Left renal cortex interstitium (tissue), 4 donors: ENCODE data around the gene RCOR2. TPM values are rescaled to one million over a fixed set of nuclear protein-coding genes. Genes with fewer than 3 reads are reported as not detected.

Experiments used
- DNase-seq, 4 donors: peaks; one replicate each; pipeline ENCODE4 v3.0.0-alpha.2; 2013; ENCODE audit warnings: low read depth in 4 of 4, low spot score in 2 of 4, missing footprints in 1 of 4
- polyA plus RNA-seq, 4 donors: library from polyadenylated mRNA; unstranded; fragments of 120-200 nt; gene quantifications; one replicate each; pipeline ENCODE4 v1.2.1, GENCODE V29; 2013; ENCODE audit not compliant: insufficient read length in 4 of 4

Gene RCOR2
- polyA plus RNA-seq, 4 donors, result 9.7 to 17.2 (median 13.5) TPM

DNA sequence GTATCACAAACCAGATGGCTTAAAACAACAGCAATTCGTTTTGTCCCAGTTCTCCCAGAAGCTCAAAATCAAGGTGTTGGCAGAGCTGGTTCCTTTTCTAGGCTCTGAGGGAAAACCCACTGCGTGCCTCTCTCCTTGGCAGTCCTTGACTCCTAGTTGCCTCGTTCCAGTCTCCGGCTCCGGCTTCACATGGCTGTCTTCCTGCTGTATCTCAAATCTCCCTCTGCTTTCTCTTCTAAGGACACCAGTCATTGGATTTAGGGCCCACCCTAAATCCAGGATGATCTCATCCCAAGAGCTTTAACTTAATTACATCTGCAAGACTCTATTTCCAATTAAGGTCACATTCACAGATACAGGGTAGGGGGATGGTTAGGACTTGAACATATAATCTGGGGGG lies 12.7 kb upstream of the RCOR2 start:
- no peak for DNase-seq

DNA sequence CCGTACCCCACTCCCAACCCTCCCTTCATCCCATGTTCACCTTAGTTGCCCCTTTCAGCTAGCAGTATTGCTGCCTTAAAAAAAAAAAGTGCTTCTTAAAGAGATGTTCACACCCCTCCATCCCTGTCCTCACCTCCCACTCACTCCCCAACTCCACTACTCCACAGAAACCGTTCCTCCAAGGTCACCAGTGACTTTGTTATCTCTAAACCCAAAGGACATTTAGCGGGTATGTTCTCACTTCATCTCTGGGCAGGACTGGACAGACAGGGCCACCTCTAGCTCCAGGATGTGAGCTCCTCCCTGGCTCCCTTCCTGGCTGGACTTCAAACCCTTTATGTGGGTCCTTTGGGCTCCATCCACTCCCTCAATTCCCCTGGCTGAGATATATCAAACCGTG lies 6.4 kb upstream of the RCOR2 start:
- DNase-seq, result no peak

DNA sequence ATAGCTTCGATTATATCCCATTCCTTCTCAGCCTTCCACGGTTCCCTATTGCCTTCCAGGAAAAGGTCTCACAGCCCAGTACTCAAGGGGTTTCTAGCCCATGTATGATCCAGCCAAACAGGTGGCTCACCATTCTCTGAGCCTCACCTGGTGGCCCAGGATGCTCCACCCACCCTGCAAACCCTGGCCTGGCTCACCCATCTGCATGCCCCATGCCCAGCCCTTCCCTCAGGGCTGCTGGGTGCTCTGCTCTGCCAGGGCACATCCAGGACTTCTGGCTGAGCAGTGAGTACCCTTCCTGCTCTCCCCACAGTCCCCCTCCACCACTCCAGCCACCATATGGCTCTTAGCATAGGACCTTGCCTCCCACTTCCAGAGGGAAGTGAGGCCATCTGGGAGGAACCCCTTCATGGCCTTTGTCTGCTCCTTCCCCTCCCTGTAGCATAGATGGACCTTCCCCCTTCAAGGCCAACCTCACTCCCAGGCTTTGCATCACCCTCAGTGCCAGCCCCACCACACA lies 5.8 kb upstream of the RCOR2 start:
- DNase-seq, result no peak

DNA sequence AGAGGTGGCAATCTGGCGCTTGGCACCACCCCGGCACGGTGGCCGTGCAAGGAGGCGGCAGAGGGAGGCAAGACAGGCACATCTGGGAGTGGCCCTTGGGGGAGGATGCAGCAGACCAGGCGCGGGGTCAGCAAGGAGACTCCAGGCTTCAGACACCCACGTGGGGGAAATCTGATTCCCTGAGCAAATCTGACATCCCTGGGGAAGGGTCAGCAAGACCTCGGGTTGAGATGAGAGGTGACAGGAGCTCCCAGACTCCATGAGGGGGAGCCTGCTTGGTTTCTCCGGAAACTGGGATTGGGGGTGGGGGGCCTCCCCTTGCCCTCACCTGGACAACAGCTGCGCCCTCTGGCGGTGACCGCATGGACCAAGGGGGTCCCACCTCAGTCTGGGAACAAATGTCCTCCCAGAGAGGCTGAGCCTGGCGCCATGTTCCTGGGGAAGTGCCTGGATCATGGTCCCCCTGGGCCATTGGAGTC lies 4.0 kb upstream of the RCOR2 start:
- DNase-seq, result no peak

DNA sequence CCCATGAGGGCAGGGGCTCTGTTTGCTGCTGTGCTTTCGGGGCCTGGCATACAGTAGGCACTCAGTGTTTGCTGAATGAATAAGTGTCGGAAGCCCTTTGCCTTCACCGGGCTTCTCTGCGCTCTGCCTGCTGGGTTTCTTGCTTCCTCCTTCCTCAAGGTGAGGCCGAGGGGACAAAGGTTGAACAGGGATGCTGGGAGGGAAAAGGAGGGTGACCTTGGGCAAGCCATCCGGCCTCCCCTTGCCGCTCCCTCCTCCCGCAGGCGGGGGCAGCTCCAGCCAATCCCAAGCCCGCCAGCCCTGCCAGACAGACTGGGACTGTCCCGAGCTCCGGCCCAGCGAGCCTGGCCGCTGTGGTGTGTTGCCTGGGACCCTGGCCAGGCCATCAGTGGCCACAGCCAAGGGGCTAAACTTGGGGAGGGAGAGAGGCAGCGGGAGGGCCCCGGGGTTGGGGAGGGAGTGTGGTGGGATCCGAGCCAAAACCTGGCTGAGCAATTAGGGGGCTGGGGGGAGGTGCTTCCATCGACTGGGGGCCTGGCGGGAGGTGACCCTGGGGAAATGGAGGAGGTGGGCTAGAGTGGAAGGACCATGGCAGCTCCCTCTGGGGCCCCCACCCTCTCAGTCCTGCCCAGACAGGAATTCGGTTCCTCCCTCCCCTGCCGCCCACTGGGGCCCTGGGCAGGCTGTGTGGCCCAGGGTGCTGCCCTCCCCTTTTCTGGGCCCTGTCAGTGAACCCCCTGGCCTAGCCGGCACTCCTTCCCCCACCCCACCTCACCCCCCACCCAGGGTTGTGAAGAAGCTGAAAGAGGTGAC lies 3.4 kb upstream of the RCOR2 start:
- DNase-seq, result no peak

DNA sequence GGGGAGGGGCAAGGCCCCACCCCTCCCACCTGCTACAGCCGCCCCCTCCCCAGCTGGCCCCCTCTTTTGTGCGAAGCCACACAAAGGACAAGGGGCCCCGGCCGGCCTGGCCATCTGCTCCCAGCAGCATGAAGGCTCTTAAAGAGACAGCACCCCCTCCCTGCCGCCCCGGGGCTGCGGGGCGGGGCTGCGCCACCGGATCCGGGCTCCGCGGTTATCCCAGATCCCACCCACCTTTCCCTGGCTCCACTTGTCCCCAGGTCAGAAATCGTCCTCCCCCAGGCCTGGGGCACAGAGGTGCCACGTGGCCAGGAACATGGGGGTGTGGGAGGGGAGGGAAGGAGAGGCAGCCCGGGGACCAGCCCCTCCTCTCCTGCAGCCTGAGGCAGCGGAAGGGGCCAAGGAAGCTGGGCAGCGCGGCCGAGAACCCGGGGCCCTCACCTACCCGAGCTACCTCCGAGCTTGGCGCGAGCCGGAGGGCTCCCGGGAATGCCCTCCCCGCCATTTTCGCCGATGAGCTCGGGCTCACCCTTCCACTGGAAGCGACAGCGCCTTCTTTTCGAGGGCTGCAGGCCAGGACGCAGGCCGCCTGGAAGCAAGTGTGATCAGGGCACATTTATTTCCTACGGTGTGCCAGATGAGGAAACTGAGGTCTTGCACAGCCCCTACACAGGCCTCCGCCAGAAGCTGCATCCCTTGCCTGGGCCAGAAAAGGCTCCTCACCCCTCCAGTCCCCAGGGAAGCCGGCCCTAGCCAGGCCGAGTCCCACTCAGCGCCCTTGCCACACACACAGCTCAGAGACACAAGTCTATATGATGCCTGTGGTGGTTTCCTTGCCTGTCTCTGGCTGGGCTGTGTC lies 2.5 kb upstream of the RCOR2 start:
- no peak for DNase-seq

DNA sequence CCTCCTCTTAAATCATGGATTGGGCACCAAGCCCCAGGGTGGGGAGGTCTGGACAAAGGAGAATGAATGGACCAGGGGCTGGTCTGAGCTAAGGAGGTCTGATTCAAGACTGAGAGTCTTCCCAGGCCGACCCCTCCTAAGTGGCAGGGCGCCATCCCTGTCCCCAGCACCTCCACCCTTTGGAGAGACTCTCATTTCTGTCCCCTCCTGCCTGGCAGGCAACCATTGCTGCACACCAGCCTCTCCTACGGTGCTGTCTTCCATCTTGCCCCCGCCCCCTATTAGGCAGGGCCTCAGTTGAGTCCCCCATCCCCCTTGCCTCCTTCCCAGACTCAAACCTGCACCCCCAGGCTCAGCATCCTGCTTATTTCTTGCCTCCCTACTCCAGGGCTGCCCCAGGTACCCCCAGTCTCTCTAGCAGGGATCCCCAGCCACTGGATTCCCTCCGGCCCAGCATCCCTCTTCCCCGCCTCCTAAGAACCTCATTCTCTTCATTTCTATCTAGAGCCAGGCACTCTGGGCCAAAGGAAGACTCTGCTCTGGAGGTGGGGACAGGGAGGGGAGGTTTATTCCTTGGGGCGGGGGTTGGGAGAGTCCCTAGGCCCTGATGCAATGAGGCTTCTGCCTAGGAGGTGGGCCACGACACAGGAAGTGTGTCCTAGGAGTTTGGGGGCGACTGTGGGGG lies 1.7 kb upstream of the RCOR2 start:
- DNase-seq, result no peak

DNA sequence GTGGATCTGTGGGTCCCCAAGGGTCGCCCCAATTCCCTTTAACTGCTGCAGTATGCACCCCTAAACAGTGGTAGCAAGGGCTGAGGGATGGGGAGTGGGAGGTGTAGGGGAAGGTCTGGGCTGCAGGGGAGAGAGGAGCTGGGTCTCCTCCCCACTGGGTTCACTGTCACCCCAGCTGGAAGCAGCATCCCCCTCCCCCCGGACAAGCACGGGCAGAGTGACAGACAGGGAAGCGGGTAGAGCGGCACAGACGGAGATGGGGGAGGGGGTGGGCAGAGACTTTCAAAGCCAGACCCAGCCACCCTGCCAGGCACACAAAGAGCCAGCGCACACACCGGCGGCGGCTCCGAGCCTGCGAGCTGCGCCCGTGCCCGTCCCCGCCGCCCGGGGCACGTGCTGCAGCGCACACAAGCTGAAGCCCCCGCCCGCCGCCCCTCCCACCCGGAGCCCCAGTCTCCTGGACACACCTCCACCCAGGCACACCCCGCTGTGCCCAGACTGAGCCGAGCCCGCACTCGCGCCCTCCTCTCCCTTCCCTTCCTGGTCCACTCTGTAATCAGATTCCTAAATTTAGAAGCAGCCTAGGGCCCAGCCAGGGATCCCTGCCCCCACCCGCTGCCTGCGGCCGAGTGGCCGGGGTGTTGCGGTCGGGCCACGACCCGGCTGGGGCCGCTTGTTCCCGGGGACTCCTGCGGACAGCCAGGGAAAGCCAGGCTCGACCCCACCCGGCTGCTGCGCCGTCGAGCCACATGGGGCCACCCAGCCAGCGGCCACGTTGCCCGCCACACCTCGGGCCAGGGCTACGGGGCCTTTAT lies 935 bp upstream of the RCOR2 start:
- DNase-seq, result no peak

DNA sequence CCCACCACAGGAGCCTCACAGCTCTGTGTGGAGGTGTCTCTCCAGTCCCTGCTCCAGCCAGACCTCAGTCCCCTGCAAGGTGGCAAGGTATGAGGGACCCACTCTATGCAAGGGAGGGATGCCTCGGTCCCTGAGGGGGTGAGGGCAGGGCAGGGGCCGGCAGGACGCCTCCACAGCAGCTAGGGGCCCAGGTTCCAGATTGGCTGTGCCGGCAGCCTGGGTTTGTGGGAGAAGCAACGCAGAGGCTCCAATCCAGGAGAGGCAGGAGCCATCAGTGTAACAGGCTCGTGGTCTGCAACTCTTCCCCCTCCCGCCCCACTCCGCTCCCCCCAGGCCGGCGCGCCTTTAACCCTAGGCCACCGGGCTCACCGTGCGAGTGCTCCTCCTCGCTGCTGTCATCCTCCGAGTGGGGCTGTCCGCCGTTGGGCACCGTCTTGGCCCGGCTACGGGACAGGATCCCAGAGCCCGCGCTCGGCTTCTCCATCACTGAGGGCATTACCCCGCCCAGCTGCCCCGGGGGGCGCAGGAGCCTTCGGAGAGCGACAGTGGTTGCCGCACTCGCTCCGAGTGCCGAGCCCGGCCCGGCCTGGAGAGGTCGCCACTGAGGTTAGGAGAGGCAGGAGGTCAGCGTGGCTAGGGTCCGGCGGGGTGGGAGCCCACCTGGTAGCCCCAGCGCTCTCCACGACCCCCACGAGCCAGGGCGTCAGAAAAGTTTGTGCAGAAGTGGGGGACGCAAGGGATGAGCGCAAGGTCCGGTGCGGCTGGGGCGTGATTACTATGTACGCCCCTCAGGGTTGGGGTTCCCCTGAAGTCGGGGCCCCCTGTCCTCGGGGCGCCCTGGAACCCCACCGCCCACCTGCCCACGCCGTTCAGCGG lies 765 bp downstream of the RCOR2 start:
- DNase-seq, result no peak

DNA sequence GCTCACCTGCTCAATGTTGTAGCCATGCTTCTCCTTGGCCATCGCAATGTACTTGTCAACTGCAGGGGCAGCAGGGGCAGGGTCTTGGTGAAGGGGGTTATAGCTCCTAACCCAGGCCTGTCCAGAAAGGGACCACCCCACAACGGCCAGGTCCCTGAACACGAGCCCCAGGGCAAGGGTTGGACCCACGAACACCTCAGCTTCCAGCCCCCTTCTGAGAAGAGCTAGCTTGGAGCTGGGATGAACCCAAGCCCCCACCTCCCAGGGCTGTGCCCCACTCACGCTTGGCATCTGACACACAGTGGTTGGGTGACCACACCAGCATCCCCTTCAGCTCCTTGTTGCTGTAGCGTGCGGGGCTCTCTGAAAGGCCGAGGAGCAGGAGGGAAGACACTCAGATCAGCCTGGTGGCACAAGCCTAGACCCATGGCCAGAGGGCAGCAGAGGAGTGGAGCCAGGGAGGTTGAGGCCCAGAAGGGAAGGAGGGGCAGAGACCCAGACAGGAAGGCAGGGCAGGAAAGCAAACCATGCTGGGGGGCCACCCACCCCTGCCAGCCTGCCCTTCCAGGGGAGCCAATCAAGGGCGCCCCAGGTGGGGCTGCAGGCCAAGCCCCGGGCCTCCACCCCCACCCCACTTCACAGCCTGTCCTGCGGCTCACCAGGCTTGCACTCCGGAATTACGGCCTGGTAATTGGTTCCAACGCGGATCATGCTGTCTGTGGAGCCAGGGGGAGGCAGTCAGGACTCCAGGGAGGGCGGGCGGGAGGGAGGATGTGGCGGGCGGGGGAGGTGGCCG lies 1.9 kb downstream of the RCOR2 start:
- DNase-seq, result no peak

DNA sequence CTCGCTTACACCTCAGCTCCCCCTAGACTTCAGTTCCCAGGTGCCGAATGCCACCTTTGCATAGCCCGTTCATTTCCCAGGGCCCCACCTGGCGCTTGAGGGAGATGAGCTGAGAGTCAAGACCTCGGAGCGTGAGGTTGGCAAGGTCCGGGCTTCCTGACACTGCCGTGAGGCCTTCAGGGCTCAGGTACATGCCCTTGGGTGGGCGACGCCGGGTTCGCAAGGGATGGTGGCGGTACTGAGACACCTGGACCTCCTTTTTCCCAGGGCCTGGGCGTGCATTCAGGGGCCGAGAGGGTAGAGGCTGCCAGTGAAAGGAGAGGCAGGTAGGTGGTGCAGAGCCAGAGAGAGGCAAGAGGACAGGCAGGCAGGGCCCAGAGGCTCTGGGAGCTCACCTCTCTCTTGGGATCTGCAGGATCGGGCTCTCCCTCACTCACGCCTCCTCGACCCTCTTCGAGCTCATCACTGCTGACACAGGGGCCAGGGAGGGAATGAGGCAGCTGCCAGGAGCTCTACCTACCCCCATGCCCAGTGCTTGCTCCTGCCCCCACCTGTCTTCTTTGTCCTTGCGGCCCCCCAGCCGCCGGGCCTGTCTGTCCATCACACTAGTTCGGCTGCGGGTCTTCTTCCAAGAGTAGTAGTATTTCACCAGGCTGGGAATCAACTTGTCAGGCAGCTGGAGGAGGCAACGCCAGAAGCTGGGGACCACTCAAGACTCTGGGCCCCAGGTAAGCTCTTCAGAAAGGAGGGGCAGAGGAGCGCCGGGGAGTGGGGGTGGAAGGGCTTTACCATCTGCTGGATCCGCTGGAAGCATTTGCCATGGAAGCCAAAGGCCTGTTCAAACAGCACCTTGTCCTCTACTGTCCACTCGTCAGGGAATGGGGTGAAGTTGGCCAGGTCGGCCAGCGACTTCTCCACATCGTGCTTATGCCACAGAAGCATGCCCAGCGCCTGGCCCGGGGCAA lies 2.8 kb downstream of the RCOR2 start:
- DNase-seq, result no peak

DNA sequence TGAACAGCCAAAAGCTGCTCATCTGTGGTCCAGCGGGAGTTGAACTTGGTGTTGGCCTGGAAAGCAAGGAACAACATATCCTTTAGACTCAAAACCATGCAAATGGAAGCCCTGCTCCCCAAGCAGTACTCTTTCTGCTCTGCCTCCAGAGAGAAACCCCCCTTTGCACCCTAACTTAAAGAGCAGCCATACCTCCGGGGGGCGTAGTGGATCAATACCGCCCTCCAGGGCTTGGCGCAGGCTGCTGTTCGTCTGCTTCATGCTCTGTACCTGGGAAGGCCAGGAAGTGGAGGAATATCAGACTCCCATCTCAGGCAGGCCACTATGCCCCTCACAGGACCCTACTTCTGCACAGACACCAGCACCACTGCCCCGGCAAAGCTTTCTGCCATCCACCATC lies 4.3 kb downstream of the RCOR2 start:
- DNase-seq, result no peak

DNA sequence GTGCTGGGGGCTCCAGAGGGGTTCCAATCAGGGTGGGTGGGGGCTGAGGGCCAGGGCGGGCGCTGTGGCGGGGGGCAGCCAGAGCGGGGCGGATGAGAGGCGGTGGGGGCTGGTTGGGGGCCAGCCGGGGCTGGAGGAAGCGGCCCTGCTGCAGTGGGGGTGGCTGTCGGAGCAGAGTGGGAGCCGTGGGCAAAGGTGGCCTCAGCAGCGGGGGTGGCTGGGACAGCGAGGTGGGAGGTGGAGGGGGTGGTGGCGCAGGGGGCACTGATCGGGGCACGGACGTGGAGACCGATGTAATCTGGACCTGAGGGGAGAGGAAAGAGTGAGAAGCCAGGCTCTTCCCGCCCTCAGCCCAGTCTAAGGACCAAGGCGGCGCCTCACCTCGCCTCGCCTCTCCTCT lies 5.1 kb downstream of the RCOR2 start:
- DNase-seq, result no peak

DNA sequence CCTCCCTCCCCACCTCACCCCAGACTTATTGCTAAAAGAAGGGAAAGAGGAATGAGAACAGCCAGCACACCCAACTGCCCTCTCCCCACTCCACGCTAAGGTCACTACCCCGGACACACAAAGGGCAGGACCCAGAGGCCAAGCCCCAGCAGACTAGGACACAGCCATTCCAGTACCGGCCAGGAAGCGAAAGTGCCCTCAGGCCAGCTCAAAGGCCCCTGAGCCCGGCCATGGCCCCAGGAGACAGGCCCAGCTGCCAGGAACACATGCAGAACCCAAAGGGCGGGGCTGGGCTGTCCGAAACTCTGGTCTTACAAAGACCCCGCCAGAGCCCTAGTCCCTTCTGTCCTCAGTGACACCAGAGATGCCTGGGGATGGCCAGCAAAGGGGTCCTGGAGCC lies 5.5 kb downstream of the RCOR2 start:
- no peak for DNase-seq

DNA sequence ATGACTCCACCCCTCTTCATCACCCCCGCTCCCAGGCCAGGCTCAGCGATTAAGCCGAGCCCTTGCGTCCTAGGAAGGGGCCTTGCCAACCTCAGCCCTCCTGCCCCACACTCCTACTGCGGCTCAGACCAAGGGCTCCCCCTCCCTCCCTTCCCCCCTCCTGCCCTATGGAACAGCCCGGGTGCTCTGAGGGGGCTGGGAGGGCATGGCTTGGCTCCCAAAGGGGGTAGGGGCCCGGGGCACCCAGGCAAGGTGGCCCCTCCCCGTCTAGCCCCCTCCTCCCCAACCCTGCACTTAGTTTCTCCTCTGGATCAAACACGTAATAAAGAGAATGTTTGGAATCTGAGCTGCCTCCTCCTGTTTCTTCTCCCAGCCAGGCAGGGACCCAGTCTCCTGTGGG lies 6.3 kb downstream of the RCOR2 start:
- DNase-seq, result no peak

DNA sequence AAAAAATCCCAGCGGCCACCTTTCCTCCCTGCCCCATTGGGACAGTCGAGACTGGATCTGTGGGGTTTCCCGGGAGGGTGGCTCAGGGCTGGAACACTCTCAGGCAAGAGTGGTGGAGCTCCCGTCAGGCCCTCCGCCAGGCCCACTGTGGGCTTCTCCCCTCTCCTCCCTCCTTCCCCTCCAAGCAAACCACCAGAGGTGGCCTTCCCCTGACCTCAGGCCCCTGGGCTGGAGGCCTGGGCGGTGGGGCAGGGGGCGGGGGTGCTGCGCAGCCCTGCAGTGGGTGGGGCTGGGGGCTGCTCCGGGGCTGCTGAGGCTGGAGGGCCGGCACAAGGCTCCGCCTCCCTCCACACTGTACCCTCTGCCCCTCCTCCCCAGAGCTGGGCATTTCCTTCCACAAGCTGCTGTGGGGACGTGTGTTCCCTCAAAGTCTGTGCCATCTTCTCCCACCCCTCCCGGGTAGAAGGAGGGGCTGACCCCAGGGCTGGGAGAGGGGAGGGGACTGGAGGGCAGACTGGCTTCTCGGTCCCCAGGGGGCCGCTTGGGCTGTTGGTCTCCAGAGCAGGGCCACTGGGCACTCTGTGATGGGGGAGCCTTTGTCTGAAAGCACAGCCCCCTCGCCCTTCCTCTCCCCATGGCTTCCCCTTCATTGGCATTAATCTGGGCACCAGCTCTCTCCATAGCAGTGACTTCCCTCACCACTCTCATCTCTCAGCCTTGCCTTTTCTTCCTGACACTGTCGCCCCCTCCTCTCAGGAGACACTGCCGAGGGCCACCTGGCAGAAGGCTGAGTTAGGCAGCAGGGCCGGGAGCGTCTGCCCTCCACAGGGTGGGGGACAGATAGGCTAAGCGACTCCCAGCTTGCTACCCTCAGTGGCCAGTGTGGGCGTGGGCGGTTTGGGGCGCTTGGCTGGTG lies 7.1 kb downstream of the RCOR2 start:
- no peak for DNase-seq
